Measurements from ENCODE around the gene LMBRD2.

The LMBRD2 gene

GRCh38 chr5:36162810-36163486 is 11.3 kb upstream of the LMBRD2 start:
- H2BK15ac ChIP-seq (ENCODE audit: low read length) = no peak overlapping the region
- H2AK5ac ChIP-seq (ENCODE audit: low read depth, low read length) = no peak overlapping the region
- H2BK5ac ChIP-seq (ENCODE audit: low read length) = no peak overlapping the region
- H3K14ac ChIP-seq (ENCODE audit: low read length) = no peak overlapping the region
- no peak overlapping the region for H3K4me3 ChIP-seq (ENCODE audit: low read length in 2 of 2)
- H3K4ac ChIP-seq (ENCODE audit: low read length) = no peak overlapping the region
- H3K27me3 ChIP-seq (ENCODE audit: control insufficient read depth in 3 of 3, insufficient read depth in 3 of 3, low read depth in 1 of 3, low read length in 3 of 3) = no peaks in the 10 kb centered on the region
- WGBS, 2 donors (ENCODE audit: extremely low coverage in 2 of 2, insufficient read length in 2 of 2, insufficient replicate concordance in 1 of 2) = no CpG with 5 or more reads among the region's 9 CpGs
- H3K36me3 ChIP-seq (replicated peaks in 1 of 2; ENCODE audit: control insufficient read depth in 2 of 2, insufficient read depth in 2 of 2, low read length in 2 of 2) = peaks cover 41 to 100% of the 10 kb centered on the region in 2 donors
- H3K9ac ChIP-seq (ENCODE audit: low read depth, low read length, poor library complexity) = no peak overlapping the region
- H2BK12ac ChIP-seq (ENCODE audit: low read length) = no peak overlapping the region
- H3K9me3 ChIP-seq (replicated peaks in 1 of 2; ENCODE audit: control insufficient read depth in 2 of 2, insufficient read depth in 1 of 2, low read depth in 1 of 2, low read length in 2 of 2) = no peaks in the 10 kb centered on the region
- H2AFZ ChIP-seq (ENCODE audit: low read length) = no peak overlapping the region
- H4K91ac ChIP-seq (ENCODE audit: low read depth, low read length, poor library complexity) = no peak overlapping the region
- no peak overlapping the region for H4K8ac ChIP-seq (ENCODE audit: low read depth, low read length)
- no peak overlapping the region for H3K4me2 ChIP-seq (ENCODE audit: insufficient read depth, low read length, poor library complexity, severe bottlenecking)
- peaks cover 3% of the 10 kb centered on the region for H3K79me1 ChIP-seq (ENCODE audit: low read depth, low read length)
- no peak overlapping the region for H3K27ac ChIP-seq (replicated peaks; ENCODE audit: low read length)
- H3K18ac ChIP-seq (ENCODE audit: low read length) = no peak overlapping the region
- no peak overlapping the region for H3K23ac ChIP-seq (ENCODE audit: low read depth, low read length, poor library complexity)
- no peaks in the 10 kb centered on the region for H3K4me1 ChIP-seq (ENCODE audit: control insufficient read depth in 2 of 2, insufficient read depth in 1 of 2, low read depth in 1 of 2, low read length in 2 of 2)
- H2BK120ac ChIP-seq (ENCODE audit: low read depth, low read length) = no peak overlapping the region
- no peak for DNase-seq (ENCODE audit: low spot score)

DNA sequence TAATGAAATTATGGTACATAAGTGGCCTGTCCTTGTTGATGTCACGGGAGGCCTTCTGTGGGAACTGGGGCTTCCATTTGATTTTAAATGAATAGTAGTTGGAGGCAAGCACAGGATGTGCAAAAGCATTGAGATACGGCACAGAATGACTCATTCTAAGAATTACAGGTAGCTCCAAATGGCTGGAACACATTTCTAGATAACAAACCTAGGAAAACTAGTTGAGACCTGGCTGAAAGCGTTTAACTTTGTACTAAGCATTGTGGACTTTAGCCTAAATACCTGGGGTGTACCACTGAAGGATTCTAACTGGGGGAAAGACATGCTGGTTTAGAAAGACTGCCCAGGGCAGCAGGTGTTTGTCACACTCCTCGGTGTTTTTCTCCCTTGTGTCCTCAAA is 9.7 kb upstream of the LMBRD2 start:
- H3K9me3 ChIP-seq (replicated peaks in 1 of 2; ENCODE audit: control insufficient read depth in 2 of 2, insufficient read depth in 1 of 2, low read depth in 1 of 2, low read length in 2 of 2) = no peaks in the 10 kb centered on the region
- H3K27ac ChIP-seq (replicated peaks; ENCODE audit: low read length) = no peak overlapping the region
- WGBS, 2 donors (ENCODE audit: extremely low coverage in 2 of 2, insufficient read length in 2 of 2, insufficient replicate concordance in 1 of 2) = no CpG with 5 or more reads among the region's 4 CpGs

GRCh38 chr5:36160617-36161016 is 8.9 kb upstream of the LMBRD2 start:
- Histone ChIP-seq H3K4me2 (ENCODE audit: insufficient read depth, low read length, poor library complexity, severe bottlenecking) (no peak overlapping the region), H2BK12ac (ENCODE audit: low read length) (no peak overlapping the region), H3K27me3 (ENCODE audit: control insufficient read depth in 3 of 3, insufficient read depth in 3 of 3, low read depth in 1 of 3, low read length in 3 of 3) (no peaks in the 10 kb centered on the region), H2AK5ac (ENCODE audit: low read depth, low read length) (no peak overlapping the region), H3K79me1 (ENCODE audit: low read depth, low read length) (peaks cover 3% of the 10 kb centered on the region), H4K8ac (ENCODE audit: low read depth, low read length) (no peak overlapping the region), H3K9me3 (replicated peaks in 1 of 2; ENCODE audit: control insufficient read depth in 2 of 2, insufficient read depth in 1 of 2, low read depth in 1 of 2, low read length in 2 of 2) (no peaks in the 10 kb centered on the region), H2AFZ (ENCODE audit: low read length) (no peak overlapping the region), H3K18ac (ENCODE audit: low read length) (no peak overlapping the region), H3K4ac (ENCODE audit: low read length) (no peak overlapping the region), H3K14ac (ENCODE audit: low read length) (no peak overlapping the region), H2BK5ac (ENCODE audit: low read length) (no peak overlapping the region), H3K36me3 (replicated peaks in 1 of 2; ENCODE audit: control insufficient read depth in 2 of 2, insufficient read depth in 2 of 2, low read length in 2 of 2) (peaks cover 39 to 100% of the 10 kb centered on the region in 2 donors), H3K27ac (replicated peaks; ENCODE audit: low read length) (no peak overlapping the region), H2BK120ac (ENCODE audit: low read depth, low read length) (no peak overlapping the region), H3K4me3 (ENCODE audit: low read length in 2 of 2) (no peak overlapping the region), H3K4me1 (ENCODE audit: control insufficient read depth in 2 of 2, insufficient read depth in 1 of 2, low read depth in 1 of 2, low read length in 2 of 2) (peaks cover 0 to 1% of the 10 kb centered on the region in 2 donors), H4K91ac (ENCODE audit: low read depth, low read length, poor library complexity) (no peak overlapping the region), H3K9ac (ENCODE audit: low read depth, low read length, poor library complexity) (no peak overlapping the region), H3K23ac (ENCODE audit: low read depth, low read length, poor library complexity) (no peak overlapping the region), H2BK15ac (ENCODE audit: low read length) (no peak overlapping the region)
- WGBS, 2 donors (ENCODE audit: extremely low coverage in 2 of 2, insufficient read length in 2 of 2, insufficient replicate concordance in 1 of 2) = no CpG with 5 or more reads among the region's 3 CpGs
- no peak for DNase-seq (ENCODE audit: low spot score)

More for the DNA sequence above, 9.7 kb upstream of the LMBRD2 start:
- H3K4me3 ChIP-seq (ENCODE audit: low read length in 2 of 2) = no peak overlapping the region
- H2BK120ac ChIP-seq (ENCODE audit: low read depth, low read length) = no peak overlapping the region
- H2BK15ac ChIP-seq (ENCODE audit: low read length) = no peak overlapping the region
- no peak overlapping the region for H4K8ac ChIP-seq (ENCODE audit: low read depth, low read length)
- no peak overlapping the region for H4K91ac ChIP-seq (ENCODE audit: low read depth, low read length, poor library complexity)
- no peak overlapping the region for H3K18ac ChIP-seq (ENCODE audit: low read length)
- H3K36me3 ChIP-seq (replicated peaks in 1 of 2; ENCODE audit: control insufficient read depth in 2 of 2, insufficient read depth in 2 of 2, low read length in 2 of 2) = peaks cover 38 to 100% of the 10 kb centered on the region in 2 donors
- H3K23ac ChIP-seq (ENCODE audit: low read depth, low read length, poor library complexity) = no peak overlapping the region
- H3K79me1 ChIP-seq (ENCODE audit: low read depth, low read length) = peaks cover 3% of the 10 kb centered on the region
- H3K9ac ChIP-seq (ENCODE audit: low read depth, low read length, poor library complexity) = no peak overlapping the region
- H2AK5ac ChIP-seq (ENCODE audit: low read depth, low read length) = no peak overlapping the region
- H2BK12ac ChIP-seq (ENCODE audit: low read length) = no peak overlapping the region
- H3K4ac ChIP-seq (ENCODE audit: low read length) = no peak overlapping the region
- H2BK5ac ChIP-seq (ENCODE audit: low read length) = no peak overlapping the region
- no peaks in the 10 kb centered on the region for H3K27me3 ChIP-seq (ENCODE audit: control insufficient read depth in 3 of 3, insufficient read depth in 3 of 3, low read depth in 1 of 3, low read length in 3 of 3)
- no peak for DNase-seq (ENCODE audit: low spot score)
- no peak overlapping the region for H2AFZ ChIP-seq (ENCODE audit: low read length)
- H3K14ac ChIP-seq (ENCODE audit: low read length) = no peak overlapping the region
- H3K4me2 ChIP-seq (ENCODE audit: insufficient read depth, low read length, poor library complexity, severe bottlenecking) = no peak overlapping the region
- H3K4me1 ChIP-seq (ENCODE audit: control insufficient read depth in 2 of 2, insufficient read depth in 1 of 2, low read depth in 1 of 2, low read length in 2 of 2) = no peaks in the 10 kb centered on the region

DNA sequence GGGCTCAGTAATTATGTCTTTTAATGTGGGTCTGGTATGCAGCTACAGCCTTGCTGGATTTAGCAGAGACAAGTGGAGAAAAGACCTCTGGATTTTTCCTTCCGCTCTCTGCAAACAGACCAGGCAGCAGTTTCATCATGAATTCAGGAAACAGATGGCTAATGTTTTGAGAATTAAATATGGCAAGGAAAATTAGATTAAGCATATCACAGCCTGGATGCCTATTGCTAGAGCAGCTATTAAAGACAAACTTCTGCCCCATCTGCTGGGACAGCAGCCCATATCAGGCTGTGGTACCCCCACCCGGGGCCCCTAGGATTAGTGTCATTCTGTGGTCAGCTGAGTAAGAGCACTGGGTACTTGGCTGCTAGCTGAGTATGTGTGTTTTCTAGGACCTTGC is 6.5 kb upstream of the LMBRD2 start:
- no peak for DNase-seq (ENCODE audit: low spot score)
- Histone ChIP-seq H2AFZ (ENCODE audit: low read length) (no peak overlapping the region), H3K36me3 (replicated peaks in 1 of 2; ENCODE audit: control insufficient read depth in 2 of 2, insufficient read depth in 2 of 2, low read length in 2 of 2) (peaks cover 34 to 100% of the 10 kb centered on the region in 2 donors), H3K23ac (ENCODE audit: low read depth, low read length, poor library complexity) (no peak overlapping the region), H2BK5ac (ENCODE audit: low read length) (no peak overlapping the region), H2AK5ac (ENCODE audit: low read depth, low read length) (no peak overlapping the region), H3K4me3 (ENCODE audit: low read length in 2 of 2) (no peak overlapping the region), H3K4me2 (ENCODE audit: insufficient read depth, low read length, poor library complexity, severe bottlenecking) (no peak overlapping the region), H3K14ac (ENCODE audit: low read length) (no peak overlapping the region), H3K27ac (replicated peaks; ENCODE audit: low read length) (no peak overlapping the region), H3K27me3 (ENCODE audit: control insufficient read depth in 3 of 3, insufficient read depth in 3 of 3, low read depth in 1 of 3, low read length in 3 of 3) (no peaks in the 10 kb centered on the region), H2BK120ac (ENCODE audit: low read depth, low read length) (no peak overlapping the region), H3K9me3 (replicated peaks in 1 of 2; ENCODE audit: control insufficient read depth in 2 of 2, insufficient read depth in 1 of 2, low read depth in 1 of 2, low read length in 2 of 2) (no peaks in the 10 kb centered on the region), H3K79me1 (ENCODE audit: low read depth, low read length) (peaks cover 2% of the 10 kb centered on the region), H4K91ac (ENCODE audit: low read depth, low read length, poor library complexity) (no peak overlapping the region), H4K8ac (ENCODE audit: low read depth, low read length) (no peak overlapping the region), H3K4ac (ENCODE audit: low read length) (no peak overlapping the region), H3K18ac (ENCODE audit: low read length) (no peak overlapping the region), H2BK12ac (ENCODE audit: low read length) (no peak overlapping the region), H2BK15ac (ENCODE audit: low read length) (no peak overlapping the region), H3K9ac (ENCODE audit: low read depth, low read length, poor library complexity) (no peak overlapping the region), H3K4me1 (ENCODE audit: control insufficient read depth in 2 of 2, insufficient read depth in 1 of 2, low read depth in 1 of 2, low read length in 2 of 2) (peaks cover 0 to 1% of the 10 kb centered on the region in 2 donors)
- WGBS, 2 donors (ENCODE audit: extremely low coverage in 2 of 2, insufficient read length in 2 of 2, insufficient replicate concordance in 1 of 2) = no CpG with 5 or more reads among the region's 2 CpGs
